Stimulated activated CD8-positive, alpha-beta memory T cell treated with anti-CD3 and anti-CD28 coated beads, Interleukin-15, amount 100 ng/mL, for 4 hours (primary cell): ENCODE data around the gene BCLAF1.
"Not testable (repeated sequence)": the region's sequence is repeated elsewhere in the genome, so short reads cannot be mapped to it uniquely, and the experiment has no call there.

ENCODE experiments used
- DNase-seq, 2 donors: peaks; one replicate each; pipeline ENCODE4 v3.0.0-alpha.2; 2020; ENCODE audit warnings: low read depth in 2 of 2

BCLAF1 gene

DNA sequence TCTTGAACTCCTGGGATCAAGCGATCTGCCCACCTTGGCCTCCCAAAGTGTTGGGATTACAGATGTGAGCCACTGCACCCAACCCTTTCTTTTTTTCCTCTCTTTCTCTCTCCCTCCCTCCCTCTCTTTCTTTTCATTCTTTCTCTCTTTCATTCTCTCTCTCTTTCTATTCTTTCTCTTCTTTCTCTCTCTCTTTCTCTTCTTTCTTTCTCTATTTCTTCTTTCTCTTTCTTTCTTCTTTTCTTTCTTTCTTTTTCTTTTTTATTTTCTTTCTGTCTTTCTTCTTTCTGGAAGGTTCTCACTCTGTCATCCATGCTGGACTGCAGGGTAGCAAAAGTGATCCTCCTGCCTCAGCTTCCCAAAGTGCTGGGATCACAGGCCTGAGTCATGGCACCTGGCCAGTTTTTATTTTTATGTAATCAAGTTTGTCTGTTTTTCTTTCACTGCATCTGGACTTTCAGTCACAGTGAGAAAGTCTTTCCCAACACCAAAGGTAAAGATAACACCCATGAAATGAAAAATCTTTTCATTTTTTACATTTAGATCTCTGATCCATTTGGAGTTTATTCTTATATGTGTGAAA lies 20.2 kb upstream of the BCLAF1 start:
- DNase-seq, result no peak

DNA sequence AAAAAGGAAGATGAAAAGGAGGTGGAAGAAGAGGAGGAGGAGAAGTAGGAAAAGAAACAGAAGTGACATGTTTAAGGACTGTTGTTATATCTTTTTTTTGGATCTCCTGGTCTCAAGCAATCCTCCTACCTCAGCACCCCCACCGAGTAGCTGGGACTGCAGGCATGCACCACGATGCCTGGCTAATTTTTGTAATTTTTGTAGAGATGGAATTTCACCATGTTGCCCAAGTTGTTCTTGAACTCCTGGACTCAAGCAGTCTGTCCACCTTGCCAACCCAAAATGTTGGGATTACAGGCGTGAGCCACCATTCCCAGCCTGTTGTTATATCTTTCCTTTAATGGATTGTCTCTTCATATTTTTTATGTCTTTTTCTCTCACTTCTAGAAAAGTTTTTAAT lies 19.5 kb upstream of the BCLAF1 start:
- no peak for DNase-seq

DNA sequence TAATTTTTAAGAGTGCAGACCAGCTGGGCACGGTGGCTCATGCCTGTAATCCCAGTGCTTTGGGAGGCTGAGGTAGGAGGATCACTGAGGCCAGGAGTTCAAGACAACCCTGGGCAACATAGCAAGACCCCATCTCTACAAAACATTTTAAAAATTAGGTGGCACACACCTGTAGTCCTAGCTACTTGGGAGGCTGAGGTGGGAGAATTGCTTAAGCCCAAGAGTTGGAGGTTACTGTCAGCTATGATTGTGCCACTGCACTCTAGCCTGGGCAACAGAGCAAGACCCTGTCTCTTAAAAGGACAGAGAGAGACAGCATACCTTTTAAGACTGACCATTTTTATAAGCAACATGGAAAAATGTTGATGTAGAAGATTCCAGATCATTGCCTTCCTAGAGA lies 18.8 kb upstream of the BCLAF1 start:
- DNase-seq, result not testable (repeated sequence)

- no peak for DNase-seq
Measured at GRCh38 chr6:136307351-136307750, 17.7 kb upstream of the BCLAF1 start.

DNA sequence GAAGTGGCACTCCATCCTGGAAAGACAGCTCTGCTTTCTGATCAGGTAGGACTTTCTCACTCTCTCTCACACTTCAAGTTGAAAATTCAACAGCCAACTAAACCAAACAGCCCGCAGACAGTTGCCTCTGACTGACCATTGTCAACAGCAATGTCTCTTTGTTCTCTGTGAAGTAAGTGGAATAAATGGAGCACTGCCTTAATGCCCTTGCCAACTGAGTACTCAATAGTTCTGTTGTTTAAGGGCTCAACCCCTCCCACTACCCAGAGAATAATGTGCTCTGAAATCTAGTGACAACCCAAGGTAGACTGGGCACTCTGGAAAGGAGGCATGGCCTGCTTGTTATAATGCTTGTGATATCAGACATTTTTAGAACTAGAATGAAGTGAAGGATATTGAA lies 16.8 kb upstream of the BCLAF1 start:
- no peak for DNase-seq

- DNase-seq, result no peak
Measured at GRCh38 chr6:136304410-136304809, 14.8 kb upstream of the BCLAF1 start.

- no peak for DNase-seq
Measured at GRCh38 chr6:136303516-136303915, 13.9 kb upstream of the BCLAF1 start.

- no peak for DNase-seq
Measured at GRCh38 chr6:136294621-136295020, 5.0 kb upstream of the BCLAF1 start.

DNA sequence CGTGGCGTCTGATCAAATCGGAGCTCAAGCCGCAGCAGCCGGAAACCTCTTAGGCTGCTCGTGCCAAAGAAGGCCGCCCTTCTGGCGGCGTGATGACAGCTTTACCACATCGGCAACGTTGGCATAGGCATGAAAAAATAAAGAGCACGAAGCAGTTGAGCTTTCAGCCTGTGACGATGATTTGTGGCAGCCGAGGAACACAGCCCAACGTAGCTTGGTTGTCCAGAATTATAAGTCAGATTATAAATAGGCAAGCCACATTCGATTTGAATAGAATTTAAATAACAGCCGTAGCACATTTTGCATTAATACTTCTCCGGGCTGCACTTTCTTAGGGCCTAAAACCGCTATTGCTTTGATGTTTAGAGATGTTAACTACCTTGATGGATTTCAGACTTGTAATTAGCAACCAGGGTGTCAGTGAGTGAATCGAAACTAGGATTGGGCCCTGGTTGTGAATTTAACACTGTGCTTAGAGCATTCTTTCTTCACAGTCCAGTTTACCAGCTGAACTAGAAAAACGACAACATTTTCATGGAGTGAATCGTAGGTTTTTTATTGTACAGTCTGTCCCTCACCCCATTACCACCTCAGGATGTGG lies 864 bp upstream of the BCLAF1 start:
- DNase-seq, result peak; percentile 57 to 63

DNA sequence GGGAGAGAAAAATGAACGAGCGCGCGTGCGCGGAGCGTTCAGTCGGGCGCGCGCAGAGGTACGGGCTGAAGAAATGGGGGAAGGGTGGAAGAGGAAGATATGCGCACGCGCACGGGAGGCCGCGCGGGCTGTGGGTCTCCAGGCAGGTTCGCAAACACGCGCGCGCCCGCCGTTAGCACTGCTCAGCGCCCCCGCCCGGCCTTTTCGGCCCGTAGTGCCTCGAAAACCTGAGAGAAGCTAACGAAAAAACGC lies 393 bp downstream of the BCLAF1 start:
- DNase-seq, result peak; percentile 84 to 85

DNA sequence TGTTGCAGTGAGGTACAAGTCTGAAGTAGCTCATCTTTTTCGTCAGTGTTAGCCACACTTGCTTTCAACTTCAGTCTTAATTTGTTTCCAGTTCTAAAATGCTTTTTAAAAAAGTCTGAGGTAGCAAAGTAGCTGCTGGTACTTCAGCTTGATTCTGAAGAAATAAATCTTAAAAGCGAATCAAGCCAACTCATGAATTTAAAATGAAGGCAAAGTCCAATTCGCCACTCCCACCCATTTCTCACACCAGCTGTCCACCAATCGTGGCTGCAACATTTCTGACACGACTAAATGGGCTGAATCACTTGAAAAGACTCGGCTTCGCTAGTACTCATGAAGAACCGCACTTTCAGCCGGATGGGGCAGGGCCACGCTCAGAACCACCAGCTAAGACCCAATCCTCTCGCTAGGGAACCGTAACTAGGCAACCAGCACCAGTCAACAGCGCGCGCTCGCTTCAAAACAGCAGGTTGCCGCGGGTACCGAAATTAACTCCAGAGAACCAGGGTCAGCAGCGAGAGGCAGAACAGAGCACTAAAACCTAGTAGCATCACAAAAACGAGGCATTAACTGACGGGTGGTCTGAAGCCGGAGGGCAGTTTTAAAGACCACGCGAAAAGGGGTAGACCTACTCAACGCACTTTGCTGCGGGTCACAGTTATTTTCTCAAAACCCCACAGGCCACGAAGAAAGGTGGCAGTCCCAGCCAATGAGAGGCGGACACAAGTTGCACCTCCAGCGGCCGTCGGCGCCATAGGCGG lies 900 bp downstream of the BCLAF1 start:
- DNase-seq, result peak; percentile 63 to 75

DNA sequence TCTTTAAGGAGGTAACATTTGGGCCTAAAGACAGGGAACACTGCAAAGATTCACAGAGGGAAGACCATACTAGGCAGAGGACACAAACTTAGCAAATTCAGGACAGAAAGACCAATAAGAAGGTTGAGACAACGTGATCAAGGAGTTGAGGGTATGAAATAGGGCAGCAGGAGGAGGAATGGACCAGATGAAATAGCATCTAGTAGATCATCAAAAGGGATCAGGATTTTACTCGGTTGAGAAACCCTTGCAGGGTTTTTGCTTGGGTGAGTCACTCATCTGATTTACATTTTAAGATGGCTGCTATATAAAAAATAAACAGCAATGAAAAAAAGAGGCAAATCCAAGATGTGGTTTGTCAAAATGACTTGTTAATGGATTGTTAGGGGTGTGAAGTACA lies 4.7 kb downstream of the BCLAF1 start:
- no peak for DNase-seq

DNA sequence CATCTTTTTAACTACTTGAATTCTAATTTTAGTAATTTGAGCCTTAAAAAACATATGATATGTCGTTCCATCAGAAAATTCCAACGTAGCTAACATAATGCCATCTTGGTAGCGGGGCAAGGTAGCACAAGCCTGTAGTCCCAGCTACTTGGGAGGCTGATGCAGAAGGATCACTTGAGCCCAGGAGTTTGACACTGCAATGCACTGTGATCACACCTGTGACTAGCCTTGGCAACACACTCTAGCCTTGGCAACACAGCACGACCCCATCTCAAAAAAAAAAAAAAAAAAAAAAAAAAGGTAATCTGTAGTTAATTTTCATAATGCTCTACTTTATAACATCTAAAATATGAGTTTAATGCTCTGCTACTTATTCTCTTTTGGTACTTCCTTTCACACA lies 6.7 kb downstream of the BCLAF1 start:
- DNase-seq, result no peak

DNA sequence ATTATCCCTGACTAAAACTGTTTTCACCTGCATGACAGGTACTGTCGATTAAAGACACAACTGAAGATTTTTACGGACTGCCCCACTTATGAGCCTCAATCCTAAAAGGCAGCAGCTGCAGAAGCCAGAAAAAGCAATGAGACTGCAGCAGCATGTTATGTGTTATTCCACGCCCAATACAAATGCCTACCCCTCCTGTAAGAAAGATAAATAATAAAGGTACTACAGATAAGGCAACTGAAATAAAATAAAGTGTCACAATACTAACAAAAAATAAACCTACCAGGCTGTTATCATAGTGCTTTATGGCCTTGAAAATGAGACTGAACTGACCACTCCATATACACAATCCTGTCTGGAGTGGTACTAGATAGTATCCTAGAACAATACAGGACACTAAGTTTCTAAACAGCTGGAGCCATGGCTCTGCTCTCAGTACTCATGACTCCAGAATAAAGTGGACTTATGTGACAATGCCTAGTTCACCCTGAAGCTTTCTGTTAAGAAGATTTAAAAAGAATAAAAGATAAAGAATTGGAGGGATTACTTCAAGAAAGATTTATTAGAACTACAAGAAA lies 9.5 kb downstream of the BCLAF1 start:
- no peak for DNase-seq

DNA sequence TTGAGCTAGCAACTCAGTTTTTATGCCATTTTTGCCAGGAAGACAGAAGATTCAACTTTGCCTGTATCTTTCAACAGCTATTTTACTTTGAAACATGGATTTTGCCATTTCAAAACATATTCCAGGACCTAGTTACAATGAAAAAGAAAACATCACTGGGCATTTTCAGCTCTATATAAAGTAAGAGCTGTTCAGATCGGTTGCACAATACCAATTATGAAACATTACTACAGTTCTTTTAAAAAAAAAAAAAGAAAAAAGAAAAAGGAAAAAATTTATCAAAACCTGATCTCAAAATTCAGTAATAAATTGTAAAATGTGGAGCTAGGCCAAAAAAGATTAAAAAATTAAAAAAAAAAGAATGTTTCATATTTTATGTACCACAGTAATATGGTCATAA lies 15.6 kb downstream of the BCLAF1 start:
- no peak for DNase-seq

DNA sequence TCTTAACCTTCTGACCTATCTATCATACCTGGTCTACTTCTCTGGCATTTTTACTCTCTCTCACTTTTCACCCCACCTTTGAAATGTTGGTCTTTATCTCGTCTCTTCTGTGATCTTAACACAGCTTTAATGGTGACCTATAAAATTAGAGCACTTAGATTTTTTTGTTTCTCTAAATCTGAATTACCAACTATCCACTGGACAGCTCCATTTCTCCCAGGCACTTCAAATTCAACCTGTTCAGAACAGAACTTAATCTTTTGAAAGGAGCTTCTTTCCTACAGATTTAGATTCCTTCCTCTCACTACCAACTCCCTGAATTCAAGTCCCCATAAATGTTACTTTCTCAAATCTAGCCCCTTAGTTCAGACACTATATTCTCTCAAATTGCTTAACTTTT lies 24.5 kb downstream of the BCLAF1 start:
- DNase-seq, result no peak

DNA sequence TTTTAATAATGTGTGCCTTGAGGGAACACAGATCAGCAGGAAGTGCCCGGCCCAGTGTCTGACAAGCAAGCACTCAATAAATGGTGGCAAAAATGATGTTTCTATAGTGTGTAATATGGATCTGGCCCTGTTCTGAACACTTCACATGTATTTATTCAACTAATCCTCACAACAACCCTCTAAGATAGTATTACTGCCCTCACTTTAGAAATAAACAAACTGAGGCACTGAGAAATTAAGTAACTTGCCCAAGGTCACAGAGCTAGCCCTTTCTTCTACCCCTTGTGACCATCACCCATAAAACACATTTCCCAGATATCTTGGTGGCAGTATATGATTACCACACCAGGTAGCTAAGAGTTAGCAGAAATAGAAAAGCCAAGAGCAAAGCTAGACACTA lies 26.7 kb downstream of the BCLAF1 start:
- DNase-seq, result no peak

GRCh38 chr6:136254851-136255466 lies 34.7 kb downstream of the BCLAF1 start:
- DNase-seq, result no peak

- no peak for DNase-seq
Measured at GRCh38 chr6:136253734-136254133, 35.9 kb downstream of the BCLAF1 start.

DNA sequence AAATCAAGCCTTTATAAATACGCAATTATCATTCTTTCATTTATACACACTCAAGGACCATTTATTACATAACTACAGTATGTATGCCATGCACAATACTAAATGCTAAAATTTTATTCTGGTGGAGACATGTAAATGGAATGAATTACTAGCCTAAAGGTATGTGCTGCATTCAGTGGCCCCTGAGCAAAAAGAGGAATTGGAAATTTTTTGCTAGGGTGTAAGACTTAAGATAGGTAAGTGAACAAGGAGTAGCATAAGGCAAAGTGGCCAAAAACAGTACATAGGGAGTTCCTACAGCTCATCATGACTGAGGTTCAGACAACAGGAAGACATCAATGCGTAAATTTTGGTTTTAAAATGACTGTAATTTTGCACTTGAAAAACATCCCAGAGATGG lies 37.2 kb downstream of the BCLAF1 start:
- DNase-seq, result no peak

- no peak for DNase-seq
Measured at GRCh38 chr6:136251394-136251793, 38.3 kb downstream of the BCLAF1 start.

GRCh38 chr6:136250686-136251008 lies 39.0 kb downstream of the BCLAF1 start:
- DNase-seq, result no peak
